Measurements from ENCODE around the gene PHYH.

PHYH gene

GRCh38 chr10:13299437-13300287 is at the start of gene PHYH:
TSS of gene PHYH (minus strand) at chr10:13300064. CDS start at chr10:13300042, 22 bp downstream.
- H3K4me1 Mint-ChIP-seq = peaks cover 21% of the 10 kb centered on the region
- H3K9me3 Mint-ChIP-seq = no peaks in the 10 kb centered on the region
- ATAC-seq (replicated peaks; ENCODE audit: extremely low read depth, poor library complexity, severe bottlenecking) (peak; percentile 61), DNase-seq (ENCODE audit: low spot score in 2 of 2) (peak; percentile 67 to 76)
- H3K36me3 Mint-ChIP-seq (ENCODE audit: insufficient read depth) = peaks cover 25% of the 10 kb centered on the region
- no peaks in the 10 kb centered on the region for H3K27me3 Mint-ChIP-seq
- peak within 1 kb of the TSS; percentile 79 for H3K4me3 Mint-ChIP-seq
- H3K27ac Mint-ChIP-seq (ENCODE audit: low read depth) = peak within 1 kb of the TSS; percentile 88

GRCh38 chr10:13348216-13349017 is 48.6 kb upstream of the PHYH start, which contains the start of gene SEPHS1:
TSS of gene SEPHS1 (minus strand) at chr10:13348293. CDS start at chr10:13344950, 3,343 bp downstream.
- H3K27me3 Mint-ChIP-seq = peaks cover 13% of the 10 kb centered on the region

DNA sequence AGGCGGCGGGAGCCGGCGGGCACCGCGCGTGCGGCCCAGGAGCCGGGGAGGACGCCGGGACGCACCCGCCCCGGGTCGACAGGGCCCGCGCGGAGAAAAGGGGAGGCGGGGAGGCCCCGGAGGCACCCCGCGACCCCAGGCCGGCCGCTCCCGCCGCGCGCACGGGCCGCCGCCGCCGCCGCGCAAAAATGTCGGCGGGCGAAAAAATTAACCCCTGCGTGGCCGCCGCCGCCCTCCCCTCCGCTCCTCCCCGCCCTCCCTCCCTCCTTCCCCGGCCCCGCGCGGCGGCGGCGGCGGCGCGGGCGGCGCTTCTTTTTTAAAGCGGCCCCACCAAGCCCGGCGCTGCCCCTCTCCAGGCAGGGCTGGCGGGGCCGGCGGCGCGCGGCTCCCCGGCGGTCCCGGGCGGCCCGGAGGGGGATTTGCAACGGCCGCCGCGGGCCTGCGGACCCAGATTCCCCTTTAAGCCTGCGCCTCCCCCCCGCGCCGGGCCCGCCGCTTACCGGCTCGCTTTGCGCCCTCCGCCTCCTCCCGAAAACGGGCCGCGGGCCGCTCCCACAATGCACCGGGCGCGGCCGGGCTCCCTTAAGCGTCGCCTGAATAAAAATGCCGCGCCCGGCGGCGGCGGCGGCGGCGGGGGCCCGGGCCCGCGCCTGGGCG is 47.8 kb upstream of the PHYH start:
- peaks cover 53% of the 10 kb centered on the region for H3K4me1 Mint-ChIP-seq
- peak; percentile 68 for ATAC-seq (replicated peaks; ENCODE audit: extremely low read depth, poor library complexity, severe bottlenecking)
- no peaks in the 10 kb centered on the region for H3K9me3 Mint-ChIP-seq
- H3K27me3 Mint-ChIP-seq = peaks cover 5% of the 10 kb centered on the region
- peak overlapping the region; percentile 86 for H3K4me3 Mint-ChIP-seq
- DNase-seq (ENCODE audit: low spot score in 2 of 2) = peak; percentile 50 to 53
- no peak overlapping the region for H3K27ac Mint-ChIP-seq (ENCODE audit: low read depth)
- H3K36me3 Mint-ChIP-seq (ENCODE audit: insufficient read depth) = peaks cover 12% of the 10 kb centered on the region

More at GRCh38 chr10:13348216-13349017, 48.6 kb upstream of the PHYH start, which contains the start of gene SEPHS1:
- ATAC-seq (replicated peaks; ENCODE audit: extremely low read depth, poor library complexity, severe bottlenecking) = peak; percentile 46
- H3K36me3 Mint-ChIP-seq (ENCODE audit: insufficient read depth) = peaks cover 12% of the 10 kb centered on the region
- DNase-seq (ENCODE audit: low spot score in 2 of 2) = peak; percentile 42 to 52
- H3K27ac Mint-ChIP-seq (ENCODE audit: low read depth) = peak within 1 kb of the TSS; percentile 63
- no peaks in the 10 kb centered on the region for H3K9me3 Mint-ChIP-seq
- H3K4me3 Mint-ChIP-seq = peak within 1 kb of the TSS; percentile 86
- H3K4me1 Mint-ChIP-seq = peaks cover 53% of the 10 kb centered on the region

DNA sequence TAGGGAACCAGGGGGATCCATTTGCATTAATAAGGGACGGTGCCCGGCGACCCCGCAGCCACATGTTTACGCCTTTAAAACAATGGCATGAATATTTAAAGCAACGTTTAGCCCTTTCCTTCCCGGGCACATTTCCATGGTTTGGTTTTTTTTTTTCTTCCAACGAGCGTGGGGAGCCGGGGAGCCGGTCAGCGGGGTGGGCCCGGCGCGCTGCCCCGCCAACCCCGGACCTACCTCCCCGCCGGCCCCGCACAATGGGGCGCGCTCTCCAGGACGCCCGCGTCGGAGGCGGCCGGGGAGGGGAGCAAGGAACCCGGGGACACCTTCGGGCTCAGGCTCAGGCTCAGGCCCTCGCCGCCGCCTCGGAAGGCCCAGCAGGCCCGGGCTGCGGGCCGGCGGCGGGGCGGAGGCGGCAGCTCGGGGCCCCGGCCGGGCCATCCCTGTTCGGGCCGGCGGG is 47.2 kb upstream of the PHYH start:
- H3K27me3 Mint-ChIP-seq = no peaks in the 10 kb centered on the region
- H3K9me3 Mint-ChIP-seq = no peaks in the 10 kb centered on the region
- ATAC-seq (replicated peaks; ENCODE audit: extremely low read depth, poor library complexity, severe bottlenecking) = peak; percentile 49
- H3K4me1 Mint-ChIP-seq = peaks cover 49% of the 10 kb centered on the region
- no peak overlapping the region for H3K27ac Mint-ChIP-seq (ENCODE audit: low read depth)
- H3K4me3 Mint-ChIP-seq = peak overlapping the region; percentile 67
- peaks cover 12% of the 10 kb centered on the region for H3K36me3 Mint-ChIP-seq (ENCODE audit: insufficient read depth)
- DNase-seq (ENCODE audit: low spot score in 2 of 2) = peak in 1 of 2 donors; percentile 19

DNA sequence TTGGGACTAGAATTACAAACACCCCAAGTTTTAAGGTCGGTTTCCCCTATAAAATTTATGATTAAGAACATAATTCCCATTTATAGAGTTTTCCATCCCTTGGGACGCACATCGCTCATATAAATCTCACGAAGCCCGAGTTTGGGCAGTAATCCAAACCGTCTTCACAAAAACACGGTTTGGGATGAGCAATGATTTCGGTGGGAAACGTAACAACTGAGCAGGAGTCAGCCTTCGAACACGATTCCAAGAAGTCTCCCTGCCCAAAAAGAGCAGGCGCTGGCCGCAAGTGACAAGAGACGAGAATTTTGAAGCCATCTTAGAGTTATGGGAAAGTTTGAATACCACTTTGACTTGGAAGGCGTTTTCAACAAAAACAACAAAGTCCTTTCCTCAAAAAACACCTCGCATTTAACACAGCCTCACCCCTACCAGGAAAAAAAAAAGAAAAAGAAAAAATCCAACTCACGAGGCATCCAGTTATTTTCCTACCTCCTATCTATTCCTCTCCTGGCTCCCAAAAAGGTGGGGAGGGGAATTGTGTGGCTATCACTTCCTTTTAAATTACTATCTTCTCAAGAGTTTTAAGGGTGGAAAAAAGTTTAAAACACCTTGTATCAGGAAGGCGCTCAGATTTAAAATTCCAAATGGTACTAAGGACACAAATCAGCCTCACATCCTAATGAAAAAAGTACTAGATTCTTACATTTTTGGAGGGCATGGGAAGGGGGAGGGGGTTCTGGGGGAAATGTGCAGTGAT is 46.6 kb upstream of the PHYH start:
- ATAC-seq (replicated peaks; ENCODE audit: extremely low read depth, poor library complexity, severe bottlenecking) (no peak), DNase-seq (ENCODE audit: low spot score in 2 of 2) (no peak)
- Mint-ChIP-seq H3K27me3 (no peaks in the 10 kb centered on the region), H3K27ac (ENCODE audit: low read depth) (no peak overlapping the region), H3K9me3 (no peaks in the 10 kb centered on the region), H3K36me3 (ENCODE audit: insufficient read depth) (peaks cover 12% of the 10 kb centered on the region), H3K4me1 (peaks cover 43% of the 10 kb centered on the region), H3K4me3 (peak overlapping the region; percentile 67)

GRCh38 chr10:13340626-13341376 is 40.9 kb upstream of the PHYH start:
- DNase-seq (ENCODE audit: low spot score in 2 of 2) = peak in 1 of 2 donors; percentile 50
- Mint-ChIP-seq H3K4me3 (peak overlapping the region; percentile 43), H3K36me3 (ENCODE audit: insufficient read depth) (peaks cover 5% of the 10 kb centered on the region), H3K9me3 (no peaks in the 10 kb centered on the region), H3K27me3 (no peaks in the 10 kb centered on the region), H3K4me1 (peaks cover 17% of the 10 kb centered on the region), H3K27ac (ENCODE audit: low read depth) (no peak overlapping the region)
- peak; percentile 99 for ATAC-seq (replicated peaks; ENCODE audit: extremely low read depth, poor library complexity, severe bottlenecking)

DNA sequence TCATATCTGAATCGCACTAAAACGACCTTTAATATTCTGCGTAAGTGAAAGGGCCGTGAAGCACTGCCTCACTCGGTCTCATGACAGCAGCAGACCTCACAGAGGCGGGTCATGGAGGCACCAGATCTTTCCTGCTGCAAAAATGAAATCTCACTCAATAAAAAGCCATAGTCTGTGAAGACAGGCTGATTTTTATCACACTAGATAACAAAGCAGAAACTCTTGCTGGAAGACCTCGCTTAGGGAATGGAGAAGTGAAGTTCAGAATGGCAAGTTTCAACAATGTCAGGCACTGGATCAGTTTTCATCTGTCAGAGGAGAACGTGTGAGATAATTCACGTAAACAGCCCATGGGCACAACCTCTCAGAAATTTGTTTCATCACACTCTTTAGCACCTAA is 40.2 kb upstream of the PHYH start:
- Mint-ChIP-seq H3K36me3 (ENCODE audit: insufficient read depth) (peaks cover 7% of the 10 kb centered on the region), H3K27ac (ENCODE audit: low read depth) (no peak overlapping the region), H3K4me3 (peak overlapping the region; percentile 18)

GRCh38 chr10:13338390-13339110 is 38.7 kb upstream of the PHYH start:
- no peak for DNase-seq (ENCODE audit: low spot score in 2 of 2)
- peaks cover 9% of the 10 kb centered on the region for H3K4me1 Mint-ChIP-seq
- ATAC-seq (replicated peaks; ENCODE audit: extremely low read depth, poor library complexity, severe bottlenecking) = no peak
- no peaks in the 10 kb centered on the region for H3K27me3 Mint-ChIP-seq
- H3K27ac Mint-ChIP-seq (ENCODE audit: low read depth) = no peak overlapping the region
- peaks cover 17% of the 10 kb centered on the region for H3K36me3 Mint-ChIP-seq (ENCODE audit: insufficient read depth)
- H3K9me3 Mint-ChIP-seq = no peaks in the 10 kb centered on the region
- H3K4me3 Mint-ChIP-seq = no peak overlapping the region

More for the DNA sequence above, 40.2 kb upstream of the PHYH start:
- Mint-ChIP-seq H3K4me1 (peaks cover 15% of the 10 kb centered on the region), H3K9me3 (no peaks in the 10 kb centered on the region), H3K27me3 (no peaks in the 10 kb centered on the region)
- DNase-seq (ENCODE audit: low spot score in 2 of 2) = no peak
- ATAC-seq (replicated peaks; ENCODE audit: extremely low read depth, poor library complexity, severe bottlenecking) = no peak

DNA sequence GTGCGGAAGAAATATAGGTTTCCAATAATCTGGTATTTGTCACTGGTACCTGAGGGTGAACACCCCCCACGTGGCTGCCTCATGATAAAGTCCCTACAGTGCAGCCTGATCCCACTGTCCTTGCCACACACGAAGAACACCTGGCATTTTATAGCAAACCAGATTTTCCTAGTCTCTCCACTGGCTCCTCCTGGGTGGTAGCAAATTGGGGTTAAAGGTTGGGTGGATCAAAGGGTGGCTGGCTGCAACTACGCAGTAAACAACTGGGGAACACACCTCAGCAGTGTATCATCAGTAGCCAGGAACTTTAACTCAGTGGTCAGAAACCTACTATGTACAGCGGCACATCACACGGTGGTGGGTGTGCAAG is 37.9 kb upstream of the PHYH start:
- H3K27me3 Mint-ChIP-seq = no peaks in the 10 kb centered on the region
- DNase-seq (ENCODE audit: low spot score in 2 of 2) (no peak), ATAC-seq (replicated peaks; ENCODE audit: extremely low read depth, poor library complexity, severe bottlenecking) (no peak)
- no peak overlapping the region for H3K27ac Mint-ChIP-seq (ENCODE audit: low read depth)
- no peak overlapping the region for H3K4me3 Mint-ChIP-seq
- no peaks in the 10 kb centered on the region for H3K9me3 Mint-ChIP-seq
- peaks cover 18% of the 10 kb centered on the region for H3K36me3 Mint-ChIP-seq (ENCODE audit: insufficient read depth)
- peaks cover 8% of the 10 kb centered on the region for H3K4me1 Mint-ChIP-seq

- no peak overlapping the region for H3K4me3 Mint-ChIP-seq
- DNase-seq (ENCODE audit: low spot score in 2 of 2) = no peak
- no peak overlapping the region for H3K27ac Mint-ChIP-seq (ENCODE audit: low read depth)
- no peaks in the 10 kb centered on the region for H3K9me3 Mint-ChIP-seq
- no peaks in the 10 kb centered on the region for H3K27me3 Mint-ChIP-seq
- ATAC-seq (replicated peaks; ENCODE audit: extremely low read depth, poor library complexity, severe bottlenecking) = no peak
- H3K4me1 Mint-ChIP-seq = peaks cover 8% of the 10 kb centered on the region
- peaks cover 23% of the 10 kb centered on the region for H3K36me3 Mint-ChIP-seq (ENCODE audit: insufficient read depth)
Measured at GRCh38 chr10:13337128-13337826, 37.4 kb upstream of the PHYH start.
